Hematopoietic multipotent progenitor cell treated with erythropoietin and hydrocortisone succinate and interleukin-3 and kit ligand, for 6 days (in vitro differentiated cells): ENCODE results near the gene STK32B.
A peak's percentile ranks its signal among the peaks of the same experiment; 100 is the strongest.

ENCODE experiments used
- DNase-seq: peaks from one replicate; pipeline ENCODE4 v3.0.0-alpha.2; 2015

STK32B gene

DNA sequence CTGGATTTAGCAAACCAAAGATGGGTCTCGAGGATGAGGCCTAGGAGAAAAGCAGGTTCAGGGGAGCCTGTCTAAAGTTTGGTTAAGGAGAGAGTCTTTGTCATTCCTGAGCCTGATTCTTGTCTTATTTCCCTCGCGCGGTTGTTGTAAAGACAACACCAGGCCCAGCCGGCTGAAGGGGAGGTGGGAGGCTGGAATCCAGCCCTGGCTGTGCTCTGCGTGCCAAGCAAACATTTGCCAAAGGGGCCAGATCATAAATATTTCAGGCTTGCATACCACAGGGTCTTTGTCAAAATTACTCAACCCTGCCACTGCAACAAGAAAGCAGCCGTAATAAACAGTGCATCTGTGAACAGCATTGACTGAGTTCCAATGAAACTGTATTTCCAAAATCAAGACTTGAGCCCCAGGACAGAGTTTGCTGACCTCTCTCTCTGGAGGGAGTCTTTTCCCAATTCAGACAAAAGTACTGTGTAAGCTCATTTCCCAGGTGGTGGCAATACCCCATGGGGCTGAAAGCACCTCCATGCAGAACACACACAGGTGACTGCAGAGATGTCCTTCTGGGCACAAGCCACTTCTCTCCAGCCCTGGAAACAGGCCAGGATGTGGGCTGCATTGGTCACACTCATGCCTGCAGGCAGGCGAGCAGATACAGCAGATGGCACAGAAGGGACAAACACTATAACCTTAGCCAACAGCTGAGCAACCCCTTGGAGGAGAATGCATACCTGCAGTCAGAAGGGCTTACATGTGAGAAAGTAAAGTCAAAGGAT, 320.3 kb downstream of the STK32B start:
- no peak for DNase-seq

DNA sequence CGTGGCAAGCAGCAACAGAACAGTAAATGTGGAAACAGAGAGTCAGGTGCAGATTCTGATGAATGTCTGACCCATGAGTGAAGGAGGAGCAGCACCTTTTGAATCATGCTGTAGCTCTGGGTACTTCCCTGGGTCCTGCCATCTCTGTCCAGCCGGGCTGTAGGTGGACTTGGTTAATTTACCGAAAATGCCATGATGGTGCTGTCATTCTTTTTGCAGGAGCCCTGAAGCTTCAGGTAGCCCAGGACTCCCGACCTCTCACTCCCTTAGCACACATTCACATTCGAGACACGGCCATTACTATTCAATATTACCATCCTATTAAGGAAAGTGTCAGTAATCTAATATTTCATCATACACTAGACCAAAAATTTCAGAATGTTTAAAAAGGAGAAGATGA, 320.9 kb downstream of the STK32B start:
- DNase-seq = no peak

DNA sequence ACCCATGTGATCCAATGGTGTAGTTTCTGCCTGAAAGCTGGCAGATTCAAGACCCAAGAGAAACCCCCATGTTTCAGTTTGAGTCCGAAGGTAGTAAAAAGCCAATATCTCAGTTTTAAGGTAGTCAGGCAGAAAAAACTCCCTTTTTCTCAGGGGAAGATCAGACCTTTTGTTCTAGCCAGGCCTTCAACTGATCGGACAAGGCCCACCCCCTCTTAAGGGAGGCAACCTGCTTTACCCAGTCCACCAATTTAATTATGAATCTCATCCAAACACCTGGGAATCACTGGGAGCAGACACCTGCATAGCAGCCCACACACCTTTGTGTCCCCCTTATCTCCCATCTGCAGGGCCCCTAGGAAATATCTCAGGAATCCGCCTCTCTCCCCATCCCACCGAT, 322.0 kb downstream of the STK32B start:
- DNase-seq = no peak

DNA sequence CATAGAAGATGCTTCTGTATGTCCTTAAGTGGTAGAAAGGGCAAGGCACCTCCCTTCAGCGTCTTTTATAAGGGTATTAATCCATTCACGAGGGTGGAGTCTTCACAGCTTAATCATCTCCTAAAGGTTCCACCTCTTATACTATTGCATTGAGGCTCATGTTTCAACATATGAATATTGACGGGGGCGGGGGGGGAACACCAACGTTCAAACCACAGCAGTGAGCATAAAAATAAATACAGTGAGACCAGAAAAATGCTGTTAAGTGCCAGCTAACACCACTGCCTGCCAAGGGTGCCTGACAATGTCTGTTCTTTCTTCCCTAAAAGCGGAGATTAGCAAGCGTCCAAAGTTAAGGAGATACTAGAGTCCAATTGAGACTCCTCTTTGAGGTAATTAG, 323.3 kb downstream of the STK32B start:
- no peak for DNase-seq

DNA sequence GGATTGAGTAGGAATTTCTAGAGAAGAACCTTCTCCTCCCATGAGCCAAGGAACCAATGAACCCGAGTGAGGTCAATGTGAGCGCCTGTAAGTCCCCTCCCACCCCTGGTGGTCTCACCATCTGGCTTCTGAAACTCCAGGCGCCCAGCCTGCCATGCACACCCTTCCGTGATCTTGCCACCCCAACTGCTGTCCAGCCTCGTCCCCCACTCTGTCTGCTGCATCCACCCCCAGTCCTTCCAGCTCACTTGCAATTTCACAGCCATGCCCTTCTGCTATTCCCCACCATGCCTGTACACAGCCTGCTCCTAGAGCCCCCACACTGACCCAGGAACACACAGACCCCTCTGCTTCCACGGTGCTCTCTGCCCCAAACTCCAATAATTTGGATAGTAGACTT, 323.7 kb downstream of the STK32B start:
- no peak for DNase-seq

DNA sequence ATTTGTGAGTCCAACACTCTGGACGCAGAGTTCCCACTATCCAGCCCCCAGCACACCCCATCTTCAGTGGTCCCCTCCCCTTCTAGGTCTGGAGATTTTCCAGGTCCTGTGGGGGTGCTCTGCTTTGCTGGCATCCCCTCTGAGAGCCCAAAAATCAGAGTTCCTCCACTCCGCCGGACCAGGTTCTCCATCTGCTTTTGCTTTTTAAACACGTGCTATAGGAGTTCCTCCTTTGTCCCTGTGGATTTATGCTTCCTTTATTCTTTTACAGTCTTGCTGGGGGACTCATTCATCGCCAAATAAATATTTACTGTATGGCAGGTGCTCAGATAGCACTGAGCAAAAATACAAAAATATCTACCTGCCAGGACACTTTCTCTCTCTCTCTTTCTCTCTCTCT, 324.7 kb downstream of the STK32B start:
- DNase-seq = no peak

DNA sequence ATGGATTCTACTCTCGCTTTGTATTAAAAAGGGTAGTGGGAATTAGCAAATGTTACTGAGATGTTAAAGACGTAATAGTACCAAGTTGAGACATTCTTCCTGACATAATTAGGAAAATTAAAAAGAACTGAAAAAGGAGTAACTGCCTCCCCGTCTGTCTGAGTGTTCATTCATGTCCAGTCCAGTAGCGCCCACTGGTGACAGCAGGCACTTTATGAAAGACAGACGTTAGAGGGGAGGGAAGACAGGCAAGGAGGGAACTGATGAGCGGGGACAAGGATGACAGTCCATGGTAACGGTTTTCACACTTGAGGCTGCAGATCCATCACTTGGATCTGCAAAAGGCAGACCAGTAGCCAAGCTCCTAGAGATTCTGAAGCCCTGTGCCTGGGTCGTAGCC, 326.7 kb downstream of the STK32B start:
- peak; percentile 38 for DNase-seq

DNA sequence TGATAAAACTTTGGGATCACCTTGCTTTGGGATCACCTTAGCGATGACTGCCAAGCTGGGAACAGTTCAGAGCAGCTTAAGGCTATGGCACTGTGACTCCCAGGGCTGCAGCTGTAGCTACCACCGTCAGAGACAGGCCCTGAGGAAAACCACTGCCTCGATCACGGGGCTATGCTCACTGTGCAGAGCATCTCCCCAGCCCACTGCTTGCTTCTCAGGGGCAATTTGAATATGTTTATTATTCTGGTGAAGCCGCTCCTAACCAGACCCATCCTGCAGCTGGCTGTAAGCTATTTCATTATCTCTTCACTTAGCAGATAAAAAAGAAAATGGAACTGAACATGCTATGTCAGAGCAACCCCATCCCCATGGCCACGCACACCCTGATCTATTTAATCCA, 328.6 kb downstream of the STK32B start:
- DNase-seq = no peak

DNA sequence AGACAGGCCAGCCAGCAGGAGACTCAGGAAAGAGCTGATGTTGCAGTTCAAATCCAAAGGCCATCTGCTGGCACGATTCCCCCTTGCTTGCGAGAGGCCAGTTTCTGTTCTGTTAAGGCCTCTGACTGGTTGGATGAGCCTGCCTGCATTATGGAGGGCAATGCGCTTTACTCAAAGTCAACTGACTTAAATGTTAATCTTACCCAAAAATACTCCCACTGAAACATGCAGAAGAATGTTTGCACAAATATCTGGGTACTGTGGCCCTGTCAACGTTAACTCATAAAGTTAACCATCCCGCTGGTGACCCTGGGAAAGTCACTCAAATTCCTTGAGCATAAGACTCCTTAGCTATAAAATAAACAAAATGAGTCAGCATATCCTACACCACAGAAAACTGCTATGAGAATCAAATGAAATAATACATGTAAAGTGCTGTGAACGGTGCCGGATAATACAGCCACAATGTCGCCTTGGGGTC, 330.7 kb downstream of the STK32B start:
- no peak for DNase-seq

DNA sequence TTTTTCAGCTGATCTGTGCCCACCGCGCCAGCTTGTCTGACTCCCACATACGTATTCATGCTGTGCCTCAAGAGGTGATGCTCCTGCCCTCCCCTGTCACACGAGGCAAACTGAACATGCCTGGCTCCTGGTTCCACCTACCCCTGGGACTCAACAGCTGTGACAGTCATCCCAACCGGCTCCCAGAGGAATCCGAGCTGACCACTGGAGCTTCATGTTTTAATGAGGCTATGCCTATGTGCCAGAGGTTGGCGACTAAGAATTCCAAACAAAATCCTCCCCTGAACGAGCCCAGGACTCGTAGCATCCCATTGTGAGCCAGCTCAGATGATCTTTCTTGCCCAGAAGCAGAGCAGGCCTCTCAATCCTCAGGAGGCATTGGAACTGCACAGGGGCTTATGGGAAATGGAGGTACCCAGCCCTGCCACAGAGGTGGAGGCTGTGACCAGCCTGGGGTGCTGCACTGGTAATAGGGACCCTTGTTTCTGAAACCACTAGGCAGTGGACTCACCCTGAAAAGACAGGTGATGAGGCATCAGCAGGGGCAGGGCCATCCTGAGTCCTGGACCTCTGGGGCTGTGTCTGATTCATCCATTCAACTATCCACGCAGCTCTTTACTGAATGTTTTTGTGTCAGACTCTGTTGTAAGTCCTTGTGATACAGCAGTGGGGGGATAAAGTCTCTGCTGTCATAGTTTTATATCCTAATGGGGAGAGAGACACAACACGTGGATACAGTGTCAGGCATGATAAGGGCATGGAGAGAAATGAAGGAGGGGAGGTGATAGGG, 332.1 kb downstream of the STK32B start:
- no peak for DNase-seq

DNA sequence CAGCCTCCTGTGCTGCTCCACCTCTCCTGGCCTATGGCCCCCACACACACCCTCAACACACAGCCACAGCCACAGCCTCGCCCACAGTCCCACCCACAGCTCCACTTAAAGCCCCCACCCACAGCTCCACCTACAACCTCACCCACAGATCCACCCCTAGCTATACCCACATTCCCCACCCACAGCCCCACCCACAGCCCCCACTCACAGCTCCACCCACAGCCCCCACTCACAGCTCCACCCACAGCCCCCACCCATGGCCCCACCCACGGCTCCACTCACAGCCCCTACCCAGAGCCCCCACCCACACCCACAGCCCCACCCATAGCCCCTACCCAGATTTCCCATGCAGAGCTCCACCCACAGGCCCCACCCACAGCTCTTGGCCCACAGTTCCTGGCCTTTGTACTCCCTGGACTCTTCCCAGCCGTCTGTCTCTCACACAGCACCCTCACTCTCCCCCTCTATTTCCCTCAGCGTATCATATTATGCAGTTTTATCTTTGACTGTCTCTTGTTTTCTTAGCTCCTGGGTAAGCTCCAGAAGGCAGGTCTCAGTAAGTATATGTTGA, 334.5 kb downstream of the STK32B start:
- DNase-seq = peak; percentile 69

DNA sequence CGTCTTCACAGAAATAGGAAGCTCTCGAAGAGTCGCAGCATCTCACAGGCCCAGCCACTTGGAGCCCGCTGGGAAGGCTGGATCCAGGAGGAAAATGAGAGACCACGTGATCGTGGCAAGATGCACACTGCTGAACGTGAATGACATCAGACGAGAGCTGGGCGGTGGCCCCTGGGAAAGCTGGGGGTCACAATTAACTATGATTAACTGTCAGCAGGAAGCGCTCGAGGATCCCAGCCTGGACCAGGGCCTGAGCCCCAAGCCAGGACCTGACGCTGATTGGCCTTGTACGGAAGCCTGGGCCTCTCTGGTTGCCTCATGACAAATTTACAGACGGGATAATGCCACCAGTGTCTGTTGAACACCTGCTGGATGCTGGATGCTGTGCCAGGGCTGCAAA, 335.6 kb downstream of the STK32B start:
- no peak for DNase-seq

DNA sequence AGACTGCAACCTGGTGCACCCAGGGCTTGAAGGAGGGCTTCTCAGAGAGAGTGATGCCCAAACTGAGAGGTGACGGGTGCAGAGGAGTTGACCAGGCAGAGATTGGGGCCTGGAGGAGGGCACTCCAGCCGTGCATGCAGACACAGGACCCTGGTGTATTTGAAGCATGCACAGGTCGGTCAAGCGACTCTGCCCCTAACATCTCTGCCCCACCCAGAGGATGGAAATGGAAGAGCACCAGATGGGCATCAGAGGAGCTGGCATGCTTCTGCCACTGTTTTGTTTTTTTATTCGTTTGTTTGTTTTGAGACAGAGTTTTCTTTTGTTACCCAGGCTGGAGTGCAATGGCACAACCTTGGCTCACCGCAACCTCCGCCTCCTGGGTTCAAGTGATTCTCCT, 336.2 kb downstream of the STK32B start:
- DNase-seq = peak; percentile 27

DNA sequence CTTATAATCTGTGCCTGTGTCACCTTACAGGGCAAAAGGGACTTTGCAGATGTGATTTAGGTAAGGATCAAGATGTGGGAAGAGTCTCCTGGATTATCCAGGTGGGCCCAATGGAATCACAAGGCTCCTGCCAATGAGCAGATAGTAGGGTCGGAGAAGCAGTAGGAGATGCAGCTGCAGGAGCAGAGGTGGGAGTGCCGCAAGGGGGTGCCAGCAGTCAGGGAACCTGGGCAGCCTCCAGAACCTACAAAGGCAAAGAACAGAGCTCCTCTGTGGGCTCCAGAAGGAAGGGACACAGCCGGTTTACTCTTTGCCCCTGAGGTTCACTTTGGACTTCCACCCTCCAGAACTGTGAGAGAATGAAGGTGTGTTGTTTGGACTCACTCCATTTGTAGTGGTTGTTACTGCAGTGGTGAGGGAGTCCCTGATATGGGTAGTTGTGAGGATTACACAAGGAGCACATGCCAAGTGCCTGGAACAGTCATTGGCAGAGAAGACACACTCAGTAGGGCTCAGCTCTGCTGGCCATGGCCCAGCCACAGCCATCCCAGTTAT, 338.6 kb downstream of the STK32B start:
- no peak for DNase-seq

DNA sequence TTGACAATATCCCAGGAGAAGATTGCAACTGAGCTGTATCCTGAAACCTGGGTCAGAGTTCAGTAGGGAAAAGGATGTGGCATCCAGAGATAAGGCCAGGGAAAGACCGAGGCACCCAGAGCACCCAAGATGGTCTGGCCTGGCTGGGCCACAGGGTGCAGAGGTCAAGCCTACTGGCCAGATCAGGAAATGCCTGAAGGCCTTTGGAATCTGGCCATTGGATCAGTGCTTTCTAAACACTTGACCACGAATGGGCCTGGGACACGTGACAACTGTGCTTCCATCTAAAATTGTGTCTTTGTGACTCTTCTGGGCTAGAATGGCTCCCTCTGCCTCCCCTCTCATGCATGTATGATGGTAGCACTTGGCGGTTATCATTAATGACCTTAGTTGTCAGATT, 340.2 kb downstream of the STK32B start:
- no peak for DNase-seq

DNA sequence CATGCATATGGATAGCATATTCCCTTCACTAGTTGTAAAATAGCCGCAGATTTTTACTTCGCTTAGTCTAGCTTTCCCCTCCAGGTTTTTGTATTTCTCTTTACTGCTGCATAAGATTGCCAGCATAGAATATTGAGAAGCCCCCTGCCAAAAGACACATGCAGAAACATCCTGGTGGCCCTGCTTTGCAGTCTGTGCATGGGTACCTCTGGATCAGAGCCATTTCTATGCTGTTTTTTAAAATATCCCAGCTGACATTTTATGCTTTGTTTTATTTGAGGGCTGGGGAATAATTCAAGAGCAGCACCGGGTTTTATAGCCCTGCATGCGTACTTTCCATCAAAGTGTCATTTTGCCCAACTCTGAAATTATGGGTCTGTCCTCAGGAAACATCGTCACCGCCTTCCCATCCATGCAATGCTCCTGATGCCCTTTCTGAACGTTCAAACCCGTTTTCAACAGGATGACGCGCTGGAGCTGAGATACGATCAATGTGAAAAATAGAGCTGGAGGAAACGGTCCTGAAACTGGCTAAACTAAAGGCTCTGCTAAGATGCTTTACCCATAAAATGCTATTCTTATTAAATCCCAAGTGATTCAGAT, 342.7 kb downstream of the STK32B start:
- no peak for DNase-seq

DNA sequence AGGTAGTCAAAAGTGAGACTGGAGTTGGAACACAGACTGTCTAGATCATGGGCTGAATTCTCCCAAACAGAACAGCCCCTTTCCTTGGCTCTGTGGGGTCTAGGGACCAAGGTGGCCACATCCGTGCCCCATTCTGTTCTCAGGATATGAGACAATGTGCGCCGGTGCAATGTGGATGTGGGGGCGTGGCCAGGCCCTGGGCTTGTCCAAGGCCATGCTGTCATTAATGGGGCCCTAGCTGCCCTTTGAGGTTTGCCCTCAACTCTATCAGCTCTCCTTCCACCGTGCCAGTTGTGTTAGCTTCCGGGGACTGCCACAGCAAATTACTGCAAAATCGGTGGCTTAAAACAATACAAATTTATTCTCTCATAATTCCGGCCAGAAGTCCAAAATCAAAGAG, 344.5 kb downstream of the STK32B start:
- no peak for DNase-seq

DNA sequence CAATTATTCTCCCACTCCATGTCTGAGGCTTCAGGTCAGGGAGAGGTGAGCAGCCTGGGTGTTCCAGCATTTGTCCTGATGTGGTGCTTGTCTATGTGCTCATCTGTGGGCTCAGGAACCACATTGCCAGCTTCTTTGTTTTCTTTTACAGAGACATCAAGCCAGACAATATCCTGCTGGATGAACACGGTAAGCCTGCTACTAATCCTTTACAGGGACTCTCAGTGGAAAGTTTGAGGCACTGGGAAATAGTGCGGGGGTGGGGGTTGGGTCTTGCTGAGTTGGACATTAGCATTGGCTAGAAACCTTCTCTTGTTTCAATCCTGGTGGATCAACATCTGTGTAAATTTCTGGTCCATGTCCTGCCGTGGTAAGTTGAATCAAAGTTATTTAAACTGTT, 346.8 kb downstream of the STK32B start:
- no peak for DNase-seq

DNA sequence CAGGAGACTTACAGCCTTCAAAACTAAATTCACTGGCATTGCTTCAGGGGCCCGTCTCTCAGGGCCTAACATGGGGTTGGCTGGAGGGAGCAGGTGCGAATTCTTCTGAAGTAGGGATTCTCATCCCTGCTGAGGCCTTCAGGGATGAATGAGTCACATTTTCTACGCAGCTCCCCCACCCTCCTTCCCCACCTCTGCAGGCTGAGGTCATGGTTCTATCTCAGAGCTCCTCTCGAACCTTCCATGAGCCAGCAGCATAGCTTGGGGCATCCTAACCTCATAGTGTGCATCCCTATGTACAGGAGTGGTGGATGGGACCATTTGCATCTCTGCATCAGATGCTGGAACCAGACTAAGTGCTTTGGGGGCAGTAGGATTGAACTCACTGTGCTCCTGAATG, 347.8 kb downstream of the STK32B start:
- no peak for DNase-seq

DNA sequence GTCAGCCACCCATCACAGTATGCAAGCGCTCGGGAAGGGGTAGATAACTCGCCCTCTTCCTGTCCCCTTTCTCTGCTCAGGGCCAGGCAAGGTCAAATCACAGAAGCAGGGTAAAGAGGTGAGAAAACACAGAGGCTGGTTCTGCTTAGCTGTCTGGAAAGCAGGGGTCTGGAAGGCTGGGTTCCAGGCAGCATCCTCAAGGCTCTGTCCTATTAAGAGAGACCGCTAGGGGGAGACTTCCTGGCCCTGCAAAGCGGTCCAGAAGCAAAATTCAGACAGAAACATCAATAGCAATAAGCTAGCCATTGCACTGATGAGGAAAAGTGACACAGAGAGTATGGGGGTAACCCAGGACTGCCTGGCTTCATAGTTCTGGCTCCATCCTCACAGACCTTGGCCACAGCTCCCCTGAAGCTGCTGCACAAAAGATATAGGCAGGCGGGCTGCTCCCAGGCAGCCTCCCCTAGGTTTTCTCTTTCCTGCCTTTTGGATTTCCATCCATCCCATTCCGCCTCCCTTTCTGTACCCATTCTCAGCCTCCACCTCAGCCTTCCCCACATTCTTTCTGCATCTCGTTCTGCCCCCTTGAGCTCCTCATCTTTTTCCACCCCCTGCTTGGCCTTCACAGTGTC, 348.6 kb downstream of the STK32B start:
- DNase-seq = peak; percentile 49

DNA sequence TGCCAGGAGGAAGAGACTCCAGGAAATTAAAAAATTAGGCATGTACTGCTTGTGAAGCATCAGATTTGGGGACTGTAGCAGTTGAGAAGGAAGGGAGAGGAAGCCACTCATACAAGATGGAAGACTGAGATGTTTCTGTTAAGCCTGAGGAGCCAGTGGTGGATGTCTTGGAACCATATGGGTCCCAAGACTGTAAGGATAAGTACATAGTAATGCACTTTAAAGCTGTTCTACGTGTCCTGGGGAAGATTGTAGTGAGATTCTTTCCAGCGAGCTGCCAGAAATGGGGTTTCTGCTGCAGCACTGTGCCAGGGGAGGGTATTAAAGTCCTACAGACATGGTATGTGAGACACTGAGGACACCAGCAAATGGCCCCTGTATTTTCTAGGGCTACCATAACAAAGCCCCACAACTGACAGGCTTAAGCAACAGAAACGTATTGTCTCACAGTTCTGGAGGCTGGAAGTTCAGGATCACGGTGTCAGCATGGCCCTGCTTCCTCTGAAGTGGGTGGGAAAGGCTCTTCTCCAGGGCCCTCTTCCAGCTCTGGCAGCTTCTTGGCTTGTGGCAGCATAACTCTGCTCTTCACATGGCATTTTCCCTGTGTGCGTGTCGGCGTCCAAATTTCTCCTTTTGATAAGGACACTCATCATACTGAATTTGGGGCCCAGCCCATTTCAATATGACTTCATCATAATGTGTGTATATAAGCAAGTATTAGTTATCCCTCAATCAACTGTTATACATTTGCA, 352.6 kb downstream of the STK32B start:
- no peak for DNase-seq

DNA sequence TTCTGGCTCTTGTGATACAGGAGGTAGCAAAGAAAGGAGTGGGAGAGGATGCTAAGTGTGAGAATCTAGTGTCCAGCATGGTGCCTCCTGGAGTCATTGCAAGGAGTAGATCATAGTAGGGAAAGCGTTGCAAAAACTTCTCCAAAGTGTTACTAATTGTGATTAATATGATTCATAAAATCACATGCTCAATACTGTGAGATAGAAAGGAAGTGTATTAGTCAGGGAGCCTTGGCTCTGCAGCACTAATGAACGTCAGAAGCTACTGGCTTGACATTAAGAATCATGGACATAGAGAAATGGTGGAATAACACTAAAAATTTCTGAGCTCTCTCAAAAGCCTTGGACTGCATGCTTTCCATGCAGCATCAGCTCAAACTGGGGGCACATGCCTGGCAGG, 358.0 kb downstream of the STK32B start:
- no peak for DNase-seq
